KG1 (cell line): ENCODE results near the gene MIOX.

Source experiments
- DNase-seq: peaks from one replicate; lab custom pipeline; 2025; lab: John Stamatoyannopoulos, UW

MIOX gene

GRCh38 chr22:50455201-50455600 lies 31.5 kb upstream of the MIOX start:
- no peak for DNase-seq

- DNase-seq = no peak
These were observed 30.6 kb upstream of the MIOX start for GRCh38 chr22:50456026-50456425.

GRCh38 chr22:50456466-50457234 lies 30.0 kb upstream of the MIOX start:
- DNase-seq = no peak

- no peak for DNase-seq
These were observed 27.6 kb upstream of the MIOX start for GRCh38 chr22:50459016-50459415.

GRCh38 chr22:50459496-50460140 lies 27.0 kb upstream of the MIOX start:
- DNase-seq = no peak

GRCh38 chr22:50460938-50461337 lies 25.7 kb upstream of the MIOX start:
- no peak for DNase-seq

GRCh38 chr22:50461536-50461935 lies 25.1 kb upstream of the MIOX start:
- no peak for DNase-seq

GRCh38 chr22:50461979-50462540 lies 24.6 kb upstream of the MIOX start:
- no peak for DNase-seq

GRCh38 chr22:50463188-50463900 lies 23.3 kb upstream of the MIOX start:
- no peak for DNase-seq

- DNase-seq = no peak
These were observed 22.2 kb upstream of the MIOX start for GRCh38 chr22:50464451-50464850.

GRCh38 chr22:50465066-50465930 lies 21.4 kb upstream of the MIOX start:
- DNase-seq = no peak

- no peak for DNase-seq
These were observed 19.3 kb upstream of the MIOX start for GRCh38 chr22:50467341-50467740.

- DNase-seq = no peak
These were observed 18.8 kb upstream of the MIOX start for GRCh38 chr22:50467773-50468440.

GRCh38 chr22:50468626-50469025 lies 18.0 kb upstream of the MIOX start:
- no peak for DNase-seq

- DNase-seq = peak; percentile 97
These were observed 17.0 kb upstream of the MIOX start for GRCh38 chr22:50469377-50470305.

- no peak for DNase-seq
These were observed 16.2 kb upstream of the MIOX start for GRCh38 chr22:50470491-50470890.

- DNase-seq = no peak
These were observed 15.3 kb upstream of the MIOX start for GRCh38 chr22:50471197-50471847.

- DNase-seq = no peak
These were observed 14.7 kb upstream of the MIOX start for GRCh38 chr22:50471962-50472361.

GRCh38 chr22:50473088-50473487 lies 13.6 kb upstream of the MIOX start:
- DNase-seq = no peak
